CD4-positive, alpha-beta T cell treated with Interleukin-4 for 4 hours (primary cell): ENCODE data around the gene L3MBTL4.
"Not testable (repeated sequence)": the region's sequence is repeated elsewhere in the genome, so short reads cannot be mapped to it uniquely, and the experiment has no call there.

Experiments
- DNase-seq: peaks from one replicate; pipeline ENCODE4 v3.0.0-alpha.2; 2020

L3MBTL4 gene

GRCh38 chr18:6248017-6248416 is 166.7 kb downstream of the L3MBTL4 start:
- DNase-seq: no peak

GRCh38 chr18:6242004-6242403 is 172.7 kb downstream of the L3MBTL4 start:
- DNase-seq: no peak

- DNase-seq: no peak
Observed at GRCh38 chr18:6239716-6240115, 175.0 kb downstream of the L3MBTL4 start.

- no peak for DNase-seq
Observed at GRCh38 chr18:6236258-6236657, 178.5 kb downstream of the L3MBTL4 start.

- no peak for DNase-seq
Observed at GRCh38 chr18:6222271-6222670, 192.4 kb downstream of the L3MBTL4 start.

- DNase-seq: no peak
Observed at GRCh38 chr18:6221602-6222014, 193.1 kb downstream of the L3MBTL4 start.

GRCh38 chr18:6220129-6220528 is 194.6 kb downstream of the L3MBTL4 start:
- no peak for DNase-seq

GRCh38 chr18:6219116-6219717 is 195.5 kb downstream of the L3MBTL4 start:
- DNase-seq: no peak

- DNase-seq: no peak
Observed at GRCh38 chr18:6215888-6216287, 198.8 kb downstream of the L3MBTL4 start.

GRCh38 chr18:6211174-6211504 is 203.6 kb downstream of the L3MBTL4 start:
- no peak for DNase-seq

GRCh38 chr18:6210349-6211173 is 204.2 kb downstream of the L3MBTL4 start:
- no peak for DNase-seq

- no peak for DNase-seq
Observed at GRCh38 chr18:6207941-6208340, 206.8 kb downstream of the L3MBTL4 start.

- no peak for DNase-seq
Observed at GRCh38 chr18:6207116-6207515, 207.6 kb downstream of the L3MBTL4 start.

GRCh38 chr18:6205706-6206105 is 209.0 kb downstream of the L3MBTL4 start:
- DNase-seq: no peak

GRCh38 chr18:6204476-6204875 is 210.2 kb downstream of the L3MBTL4 start:
- no peak for DNase-seq

GRCh38 chr18:6203791-6204190 is 210.9 kb downstream of the L3MBTL4 start:
- DNase-seq: no peak

GRCh38 chr18:6202861-6203260 is 211.8 kb downstream of the L3MBTL4 start:
- DNase-seq: no peak

- no peak for DNase-seq
Observed at GRCh38 chr18:6200204-6200774, 214.4 kb downstream of the L3MBTL4 start.

- no peak for DNase-seq
Observed at GRCh38 chr18:6199777-6200176, 214.9 kb downstream of the L3MBTL4 start.

GRCh38 chr18:6198585-6198984 is 216.1 kb downstream of the L3MBTL4 start:
- no peak for DNase-seq

- DNase-seq: no peak
Observed at GRCh38 chr18:6194640-6195039, 220.1 kb downstream of the L3MBTL4 start.

GRCh38 chr18:6185782-6186181 is 228.9 kb downstream of the L3MBTL4 start:
- DNase-seq: not testable (repeated sequence)

- DNase-seq: no peak
Observed at GRCh38 chr18:6174983-6175745, 239.5 kb downstream of the L3MBTL4 start.

GRCh38 chr18:6170604-6171003 is 244.1 kb downstream of the L3MBTL4 start:
- no peak for DNase-seq
